ENCODE results near the gene ANKS6. TPM values are rescaled to one million over a fixed set of nuclear protein-coding genes. Genes with fewer than 3 reads are reported as not detected.

ANKS6 gene
- total and polyA plus RNA-seq, 2 experiments from 2014 or later = 36.9 to 59.0 TPM

GRCh38 chr9:98724810-98725530 is 71.4 kb downstream of the ANKS6 start:
- Histone ChIP-seq H2AFZ (no peak overlapping the region), H3F3A (replicated peaks; ENCODE audit: low read depth) (no peaks in the 10 kb centered on the region), H3K79me2 (replicated peaks; ENCODE audit: insufficient read depth) (no peaks in the 10 kb centered on the region), H3K4me2 (no peak overlapping the region), H3K4me1 (ENCODE audit: insufficient read depth) (no peaks in the 10 kb centered on the region), H3K4me3 (no peak overlapping the region), H3K27ac (ENCODE audit: low read depth) (no peak overlapping the region), H3K27me3 (ENCODE audit: insufficient read depth) (no peaks in the 10 kb centered on the region), H3K36me3 (ENCODE audit: insufficient read depth) (no peaks in the 10 kb centered on the region), H3K9me2 (ENCODE audit: insufficient read depth) (no peaks in the 10 kb centered on the region), H4K20me1 (replicated peaks; ENCODE audit: insufficient read depth) (no peaks in the 10 kb centered on the region)
- no peaks in the 10 kb centered on the region; the same call in 2 of the 3 replicates for H3K4me1 Mint-ChIP-seq
- H3K9me3 Mint-ChIP-seq = no peaks in the 10 kb centered on the region
- no peak for DNase-seq (ENCODE audit: low spot score)
- peaks cover 16% of the 10 kb centered on the region for H3K27me3 Mint-ChIP-seq (ENCODE audit: insufficient read depth, low read depth, poor library complexity)
- no peak overlapping the region for H3K27ac Mint-ChIP-seq
- ATAC-seq = no peak
- TF ChIP-seq POLR2AphosphoS5 (IDR thresholded peaks at IDR 0.05; ENCODE audit: low read depth) (no peak), JUNB (IDR thresholded peaks at IDR 0.05; ENCODE audit: unreplicated experiment) (no peak), ETS1 (IDR thresholded peaks at IDR 0.05) (no peak), EZH2phosphoT487 (IDR thresholded peaks at IDR 0.05; ENCODE audit: unreplicated experiment) (no peak), CREB1 (CRISPR knock-in tag; IDR thresholded peaks at IDR 0.05; ENCODE audit: low read depth) (no peak), ZNF462 (CRISPR knock-in tag; IDR thresholded peaks at IDR 0.05) (no peak), EZH2 (IDR thresholded peaks at IDR 0.05; ENCODE audit: low read depth, unreplicated experiment) (no peak), STAT1 (IDR thresholded peaks at IDR 0.05; ENCODE audit: unreplicated experiment) (no peak)
- TF ChIP-seq, protein P1, sequence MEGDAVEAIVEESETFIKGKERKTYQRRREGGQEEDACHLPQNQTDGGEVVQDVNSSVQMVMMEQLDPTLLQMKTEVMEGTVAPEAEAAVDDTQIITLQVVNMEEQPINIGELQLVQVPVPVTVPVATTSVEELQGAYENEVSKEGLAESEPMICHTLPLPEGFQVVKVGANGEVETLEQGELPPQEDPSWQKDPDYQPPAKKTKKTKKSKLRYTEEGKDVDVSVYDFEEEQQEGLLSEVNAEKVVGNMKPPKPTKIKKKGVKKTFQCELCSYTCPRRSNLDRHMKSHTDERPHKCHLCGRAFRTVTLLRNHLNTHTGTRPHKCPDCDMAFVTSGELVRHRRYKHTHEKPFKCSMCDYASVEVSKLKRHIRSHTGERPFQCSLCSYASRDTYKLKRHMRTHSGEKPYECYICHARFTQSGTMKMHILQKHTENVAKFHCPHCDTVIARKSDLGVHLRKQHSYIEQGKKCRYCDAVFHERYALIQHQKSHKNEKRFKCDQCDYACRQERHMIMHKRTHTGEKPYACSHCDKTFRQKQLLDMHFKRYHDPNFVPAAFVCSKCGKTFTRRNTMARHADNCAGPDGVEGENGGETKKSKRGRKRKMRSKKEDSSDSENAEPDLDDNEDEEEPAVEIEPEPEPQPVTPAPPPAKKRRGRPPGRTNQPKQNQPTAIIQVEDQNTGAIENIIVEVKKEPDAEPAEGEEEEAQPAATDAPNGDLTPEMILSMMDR (conservative IDR thresholded peaks at IDR 0.05; ENCODE audit: low read depth in 2 of 2) = no peak
- H3K4me3 Mint-ChIP-seq = no peak overlapping the region
- no peaks in the 10 kb centered on the region for H3K36me3 Mint-ChIP-seq (ENCODE audit: low read depth)
